Heart left ventricle (tissue), 16 donors: ENCODE results near the gene ARF1. TPM values are rescaled to one million over a fixed set of nuclear protein-coding genes. Genes with fewer than 3 reads are reported as not detected.

ENCODE experiments used
- ATAC-seq, 4 donors: fragments of 200-7000 bp; cut with Tn5 transposase; one replicate each; pipeline ENCODE4 v1.9.1; 2020 to 2022; ENCODE audit warnings: moderate library complexity in 4 of 4, mild to moderate bottlenecking in 3 of 4, moderate number of reproducible peaks in 1 of 4
- DNase-seq, 5 donors: peaks; one replicate each; pipeline ENCODE4 v3.0.0-alpha.2; 2020
- H3K27ac ChIP-seq, 12 donors: fragments of 200-600 bp; sonication (generic) in 4 of 12; one replicate each; pipeline versions ENCODE4 v1.5.0 to v1.8.0; 2016 to 2022; ENCODE audit warnings: mild to moderate bottlenecking in 2 of 12
- H3K27me3 ChIP-seq, 9 donors: fragments of 200-600 bp; sonication (generic) in 2 of 9; one replicate each; pipeline versions ENCODE4 v1.5.1 to v1.8.0; 2016 to 2022; ENCODE audit warnings: mild to moderate bottlenecking in 3 of 9
- H3K36me3 ChIP-seq, 9 donors: fragments of 200-600 bp; sonication (generic) in 2 of 9; one replicate each; pipeline versions ENCODE4 v1.5.0 to v1.8.0; 2018 to 2022; ENCODE audit warnings: mild to moderate bottlenecking in 2 of 9
- H3K4me1 ChIP-seq, 12 donors: fragments of 200-600 bp; sonication (generic) in 4 of 12; one replicate each; pipeline versions ENCODE4 v1.5.0 to v1.8.0; 2016 to 2022; ENCODE audit warnings: mild to moderate bottlenecking in 3 of 12
- H3K4me3 ChIP-seq, 12 donors: fragments of 200-600 bp; sonication (generic) in 4 of 12; one replicate each; pipeline versions ENCODE4 v1.5.0 to v1.8.0; 2017 to 2022; ENCODE audit warnings: mild to moderate bottlenecking in 9 of 12, moderate library complexity in 4 of 12
- H3K9me3 ChIP-seq, 12 donors: fragments of 200-600 bp; sonication (generic) in 4 of 12; one replicate each; pipeline versions ENCODE4 v1.5.0 to v1.8.0; 2016 to 2022; ENCODE audit warnings: mild to moderate bottlenecking in 1 of 12
- POLR2A ChIP-seq, 2 donors: fragments of 450-650 bp; IDR thresholded peaks; one replicate each; pipeline ENCODE4 v1.6.1; 2017; ENCODE audit warnings: antibody characterized with exemption in 2 of 2, mild to moderate bottlenecking in 2 of 2, moderate library complexity in 2 of 2
- WGBS, 4 donors: extraction: QIAGEN DNeasy Blood & Tissue Kit in 2 of 4; methylation state at CpG; one replicate each; pipeline versions ENCODE4 v1.1.5 to v1.1.7; 2013 to 2018; 5-methylcytosine and 5-hydroxymethylcytosine counted together
- intact Hi-C, 10 donors: fragments of 100-400 bp; cut with DNase I; formaldehyde crosslinking; loops; one replicate each; pipeline versions ENCODE4 v1.11.1 to v1.14.2; 2022
- polyA plus RNA-seq, 2 donors: library from polyadenylated mRNA; stranded (reverse); fragments of 200-250 nt; gene quantifications; one replicate each; pipeline ENCODE4 v1.2.3, GENCODE V29; 2013
- total RNA-seq, 9 donors: library from RNA; depleted of rRNA in 2 of 9; stranded (reverse); fragments of >200 nt in 2 of 9; fragmentation: NEBNext Ultra II Directional in 3 of 9; extraction: Animal tissue kit (Norgen Biotek cat#: 25700) in 3 of 9; gene quantifications; one replicate each; pipeline versions ENCODE4 v1.1.0 to v1.2.4, GENCODE V29; 2016 to 2023
- TF ChIP-seq, protein P1 (sequence below), 12 donors: fragments of 200-600 bp; sonication (generic) in 4 of 12; IDR thresholded peaks; one replicate each; pipeline versions ENCODE4 v1.5.0 to v1.8.0; 2018 to 2022; ENCODE audit warnings: antibody characterized with exemption in 12 of 12, mild to moderate bottlenecking in 5 of 12
- donor health status: ischemic (EF 13 %, LVEDD 7.1; RV severe dilation, severe dysfunction).
- donor health status: healthy with polysubstance abuse.
- donor health status: DM: no; HTN: yes; CAD: no.
- donor health status: DM: no; HTN: no; CAD: no.
- donor health status: ischemic (EF 25% LVEDD 6.9; RV normal size, moderate dysfunction).
- donor health status: ischemic (EF 25% LVEDD 5.7; RV mildly dilated, moderate dysfunction).
- donor health status: healthy.
- donor health status: DM: yes; HTN: yes; CAD: no.
- donor health status: ischemic (EF 35%, LVEDD 5.7; RV mildly dilated, moderate dysfunction).
- donor health status: nonischemic (EF 11% LVEDD 7.7; RV severe dilation, severe dysfunction).
- donor health status: DM: yes; HTN: yes; CAD: no.
- donor health status: PGD.
- donor health status: ischemic (EF 29% LVEDD 5.4; RV normal size, mild dysfunction).
- donor health status: nonischemic (EF 23%, LVEDD 6.1; RV moderate dilation, normal function).

Gene ARF1
- total and polyA plus RNA-seq, 11 donors, result 217 to 580 (median 310) TPM

DNA sequence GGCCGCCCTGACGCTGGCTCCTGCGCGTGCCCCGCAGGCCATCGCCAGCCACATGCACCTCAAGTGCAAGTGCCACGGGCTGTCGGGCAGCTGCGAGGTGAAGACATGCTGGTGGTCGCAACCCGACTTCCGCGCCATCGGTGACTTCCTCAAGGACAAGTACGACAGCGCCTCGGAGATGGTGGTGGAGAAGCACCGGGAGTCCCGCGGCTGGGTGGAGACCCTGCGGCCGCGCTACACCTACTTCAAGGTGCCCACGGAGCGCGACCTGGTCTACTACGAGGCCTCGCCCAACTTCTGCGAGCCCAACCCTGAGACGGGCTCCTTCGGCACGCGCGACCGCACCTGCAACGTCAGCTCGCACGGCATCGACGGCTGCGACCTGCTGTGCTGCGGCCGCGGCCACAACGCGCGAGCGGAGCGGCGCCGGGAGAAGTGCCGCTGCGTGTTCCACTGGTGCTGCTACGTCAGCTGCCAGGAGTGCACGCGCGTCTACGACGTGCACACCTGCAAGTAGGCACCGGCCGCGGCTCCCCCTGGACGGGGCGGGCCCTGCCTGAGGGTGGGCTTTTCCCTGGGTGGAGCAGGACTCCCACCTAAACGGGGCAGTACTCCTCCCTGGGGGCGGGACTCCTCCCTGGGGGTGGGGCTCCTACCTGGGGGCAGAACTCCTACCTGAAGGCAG lies 23.4 kb upstream of the ARF1 start:
- Histone ChIP-seq H3K9me3 (peaks cover 0 to 8% (median 0%) of the 10 kb centered on the region in 12 donors), H3K36me3 (no peaks in the 10 kb centered on the region), H3K27ac (no peak overlapping the region), H3K4me1 (peaks cover 0 to 25% (median 6%) of the 10 kb centered on the region in 12 donors), H3K27me3 (peaks cover 36 to 80% (median 58%) of the 10 kb centered on the region in 9 donors), H3K4me3 (peak overlapping the region in 2 of 12 donors; percentile 24 to 35)
- ATAC-seq, result no peak
- intact Hi-C loops, result no loop called here
- DNase-seq, result peak in 2 of 5 donors; percentile 24 to 66
- WGBS, 4 donors, result 2 to 9% (median 7%) methylated on average over 9 to 66 of the region's 66 CpGs
- TF ChIP-seq POLR2A (IDR thresholded peaks at IDR 0.05), result no peak
- TF ChIP-seq, protein P1, sequence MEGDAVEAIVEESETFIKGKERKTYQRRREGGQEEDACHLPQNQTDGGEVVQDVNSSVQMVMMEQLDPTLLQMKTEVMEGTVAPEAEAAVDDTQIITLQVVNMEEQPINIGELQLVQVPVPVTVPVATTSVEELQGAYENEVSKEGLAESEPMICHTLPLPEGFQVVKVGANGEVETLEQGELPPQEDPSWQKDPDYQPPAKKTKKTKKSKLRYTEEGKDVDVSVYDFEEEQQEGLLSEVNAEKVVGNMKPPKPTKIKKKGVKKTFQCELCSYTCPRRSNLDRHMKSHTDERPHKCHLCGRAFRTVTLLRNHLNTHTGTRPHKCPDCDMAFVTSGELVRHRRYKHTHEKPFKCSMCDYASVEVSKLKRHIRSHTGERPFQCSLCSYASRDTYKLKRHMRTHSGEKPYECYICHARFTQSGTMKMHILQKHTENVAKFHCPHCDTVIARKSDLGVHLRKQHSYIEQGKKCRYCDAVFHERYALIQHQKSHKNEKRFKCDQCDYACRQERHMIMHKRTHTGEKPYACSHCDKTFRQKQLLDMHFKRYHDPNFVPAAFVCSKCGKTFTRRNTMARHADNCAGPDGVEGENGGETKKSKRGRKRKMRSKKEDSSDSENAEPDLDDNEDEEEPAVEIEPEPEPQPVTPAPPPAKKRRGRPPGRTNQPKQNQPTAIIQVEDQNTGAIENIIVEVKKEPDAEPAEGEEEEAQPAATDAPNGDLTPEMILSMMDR (IDR thresholded peaks at IDR 0.05), result no peak

- TF ChIP-seq POLR2A (IDR thresholded peaks at IDR 0.05), result no peak
- TF ChIP-seq, protein P1 (IDR thresholded peaks at IDR 0.05), result no peak
- Histone ChIP-seq H3K36me3 (no peaks in the 10 kb centered on the region), H3K27ac (no peak overlapping the region), H3K27me3 (peaks cover 41 to 84% (median 65%) of the 10 kb centered on the region in 9 donors), H3K4me1 (peaks cover 0 to 25% (median 6%) of the 10 kb centered on the region in 12 donors), H3K9me3 (peaks cover 0 to under 1% (median 0%) of the 10 kb centered on the region in 12 donors), H3K4me3 (peak overlapping the region in 2 of 12 donors; percentile 24 to 35)
- ATAC-seq (peak in 3 of 4 donors; percentile 39 to 56 (median 56)), DNase-seq (peak in 3 of 5 donors; percentile 29 to 75 (median 33))
- intact Hi-C loops, result no loop called here
- 0 to 4% (median 4%) methylated on average over 8 to 33 of the region's 33 CpGs for WGBS, 4 donors
Observed at GRCh38 chr1:228059634-228060457, 22.7 kb upstream of the ARF1 start.

DNA sequence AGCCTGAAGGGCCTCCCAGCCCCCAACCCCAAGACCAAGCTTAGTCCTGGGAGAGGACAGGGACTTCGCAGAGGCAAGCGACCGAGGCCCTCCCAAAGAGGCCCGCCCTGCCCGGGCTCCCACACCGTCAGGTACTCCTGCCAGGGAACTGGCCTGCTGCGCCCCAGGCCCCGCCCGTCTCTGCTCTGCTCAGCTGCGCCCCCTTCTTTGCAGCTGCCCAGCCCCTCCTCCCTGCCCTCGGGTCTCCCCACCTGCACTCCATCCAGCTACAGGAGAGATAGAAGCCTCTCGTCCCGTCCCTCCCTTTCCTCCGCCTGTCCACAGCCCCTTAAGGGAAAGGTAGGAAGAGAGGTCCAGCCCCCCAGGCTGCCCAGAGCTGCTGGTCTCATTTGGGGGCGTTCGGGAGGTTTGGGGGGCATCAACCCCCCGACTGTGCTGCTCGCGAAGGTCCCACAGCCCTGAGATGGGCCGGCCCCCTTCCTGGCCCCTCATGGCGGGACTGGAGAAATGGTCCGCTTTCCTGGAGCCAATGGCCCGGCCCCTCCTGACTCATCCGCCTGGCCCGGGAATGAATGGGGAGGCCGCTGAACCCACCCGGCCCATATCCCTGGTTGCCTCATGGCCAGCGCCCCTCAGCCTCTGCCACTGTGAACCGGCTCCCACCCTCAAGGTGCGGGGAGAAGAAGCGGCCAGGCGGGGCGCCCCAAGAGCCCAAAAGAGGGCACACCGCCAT lies 21.9 kb upstream of the ARF1 start:
- WGBS, 4 donors, result 10 to 21% (median 12%) methylated on average over 29 to 34 of the region's 34 CpGs

More for the DNA sequence above, 21.9 kb upstream of the ARF1 start:
- peak in 3 of 5 donors; percentile 9 to 42 (median 14) for DNase-seq
- Histone ChIP-seq H3K9me3 (no peaks in the 10 kb centered on the region), H3K4me1 (peaks cover 0 to 25% (median 6%) of the 10 kb centered on the region in 12 donors), H3K27ac (no peak overlapping the region), H3K36me3 (no peaks in the 10 kb centered on the region), H3K4me3 (peak overlapping the region in 2 of 12 donors; percentile 24 to 35), H3K27me3 (peaks cover 44 to 91% (median 73%) of the 10 kb centered on the region in 9 donors)
- intact Hi-C loops, result no loop called here
- TF ChIP-seq POLR2A (IDR thresholded peaks at IDR 0.05), result no peak
- TF ChIP-seq, protein P1 (IDR thresholded peaks at IDR 0.05), result no peak
- ATAC-seq, result no peak
